Large intestine (tissue), 3 donors: ENCODE measurements around the gene MDH1. TPM values are rescaled to one million over a fixed set of nuclear protein-coding genes. Genes with fewer than 3 reads are reported as not detected.

Experiments
- DNase-seq, 2 donors: peaks; one replicate each; pipeline versions ENCODE4 v3.0.0 to v3.0.0-alpha.2; 2013
- H3K27ac ChIP-seq: one replicate; pipeline ENCODE4 v1.5.1; 2013; ENCODE audit warnings: low read length
- H3K27me3 ChIP-seq: 2 replicates; pipeline ENCODE4 v1.6.1; 2013; ENCODE audit warnings: low read length; ENCODE audit not compliant: control insufficient read depth, insufficient read depth
- H3K36me3 ChIP-seq: 2 replicates; pipeline ENCODE4 v1.6.1; 2013; ENCODE audit warnings: low read length; ENCODE audit not compliant: control insufficient read depth, insufficient read depth
- H3K4me1 ChIP-seq: one replicate; pipeline ENCODE4 v1.6.1; 2013; ENCODE audit warnings: low read length; ENCODE audit not compliant: control insufficient read depth, insufficient read depth
- H3K4me3 ChIP-seq: one replicate; pipeline ENCODE4 v1.5.1; 2013; ENCODE audit warnings: low read length
- H3K9me3 ChIP-seq: one replicate; pipeline ENCODE4 v1.6.1; 2013; ENCODE audit warnings: mild to moderate bottlenecking, low read depth, low read length, moderate library complexity; ENCODE audit not compliant: control insufficient read depth
- WGBS: methylation state at CpG from one replicate; pipeline ENCODE4 v1.1.5; 2013; ENCODE audit warnings: low lambda C conversion rate; ENCODE audit not compliant: insufficient coverage; 5-methylcytosine and 5-hydroxymethylcytosine counted together
- polyA plus RNA-seq: library from polyadenylated mRNA; unstranded; fragments of 120-200 nt; gene quantifications from one replicate; pipeline ENCODE4 v1.2.1, GENCODE V29; 2013

MDH1 gene
- polyA plus RNA-seq, 1 donor = 200 TPM

- H3K27ac ChIP-seq = no peak overlapping the region
- no peaks in the 10 kb centered on the region for H3K9me3 ChIP-seq
- H3K27me3 ChIP-seq = no peaks in the 10 kb centered on the region
- H3K4me1 ChIP-seq = no peaks in the 10 kb centered on the region
- H3K36me3 ChIP-seq = no peaks in the 10 kb centered on the region
- H3K4me3 ChIP-seq = no peak overlapping the region
- WGBS = 100% methylated on average over 1 of the region's 1 CpG
- DNase-seq = no peak
Observed at GRCh38 chr2:63582873-63583272, 5.9 kb upstream of the MDH1 start.

- H3K9me3 ChIP-seq = no peaks in the 10 kb centered on the region
- no CpG with 5 or more reads among the region's 33 CpGs for WGBS
- no peaks in the 10 kb centered on the region for H3K36me3 ChIP-seq
- H3K4me1 ChIP-seq = peaks cover 23% of the 10 kb centered on the region
- peak overlapping the region; percentile 75 for H3K4me3 ChIP-seq
- peak overlapping the region; percentile 80 for H3K27ac ChIP-seq
- H3K27me3 ChIP-seq = no peaks in the 10 kb centered on the region
- no peak for DNase-seq
Observed at GRCh38 chr2:63587814-63588384, 864 bp upstream of the MDH1 start.

GRCh38 chr2:63589148-63589958 is 590 bp downstream of the MDH1 start:
- Histone ChIP-seq H3K9me3 (no peaks in the 10 kb centered on the region), H3K27ac (peak overlapping the region; percentile 76), H3K4me3 (peak overlapping the region; percentile 75), H3K27me3 (no peaks in the 10 kb centered on the region), H3K4me1 (peaks cover 24% of the 10 kb centered on the region), H3K36me3 (peaks cover 7% of the 10 kb centered on the region)
- peak in 1 of 2 donors; percentile 17 for DNase-seq
- WGBS = 0% methylated on average over 1 of the region's 26 CpGs

- Histone ChIP-seq H3K4me1 (peaks cover 28% of the 10 kb centered on the region), H3K4me3 (no peak overlapping the region), H3K36me3 (peaks cover 18% of the 10 kb centered on the region), H3K9me3 (no peaks in the 10 kb centered on the region), H3K27me3 (no peaks in the 10 kb centered on the region), H3K27ac (peak overlapping the region; percentile 82)
- peak; percentile 52 to 75 for DNase-seq
- WGBS = no CpG with 5 or more reads among the region's 3 CpGs
Observed at GRCh38 chr2:63590626-63591408, 2.1 kb downstream of the MDH1 start.

- H3K4me3 ChIP-seq = no peak overlapping the region
- peak overlapping the region; percentile 82 for H3K27ac ChIP-seq
- 88% methylated on average over 1 of the region's 3 CpGs for WGBS
- peaks cover 31% of the 10 kb centered on the region for H3K4me1 ChIP-seq
- peaks cover 19% of the 10 kb centered on the region for H3K36me3 ChIP-seq
- H3K9me3 ChIP-seq = no peaks in the 10 kb centered on the region
- peak; percentile 23 to 57 for DNase-seq
- H3K27me3 ChIP-seq = no peaks in the 10 kb centered on the region
Observed at GRCh38 chr2:63591566-63592175, 2.9 kb downstream of the MDH1 start.

- 67% methylated on average over 2 of the region's 3 CpGs for whole genome bisulfite sequencing
- H3K27ac ChIP-seq = peak overlapping the region; percentile 55
- no peak overlapping the region for H3K4me3 ChIP-seq
- peaks cover 30% of the 10 kb centered on the region for H3K4me1 ChIP-seq
- peak; percentile 48 to 70 for DNase-seq
- H3K27me3 ChIP-seq = no peaks in the 10 kb centered on the region
- peaks cover 24% of the 10 kb centered on the region for H3K36me3 ChIP-seq
- H3K9me3 ChIP-seq = no peaks in the 10 kb centered on the region
Observed at GRCh38 chr2:63594660-63595059, 5.9 kb downstream of the MDH1 start.

- no CpG with 5 or more reads among the region's 2 CpGs for WGBS
- no peak overlapping the region for H3K4me3 ChIP-seq
- peaks cover 30% of the 10 kb centered on the region for H3K36me3 ChIP-seq
- H3K27ac ChIP-seq = peak overlapping the region; percentile 67
- peak; percentile 33 to 69 for DNase-seq
- H3K27me3 ChIP-seq = no peaks in the 10 kb centered on the region
- no peaks in the 10 kb centered on the region for H3K9me3 ChIP-seq
- H3K4me1 ChIP-seq = peaks cover 17% of the 10 kb centered on the region
Observed at GRCh38 chr2:63596401-63596883, 7.7 kb downstream of the MDH1 start.

GRCh38 chr2:63598981-63599380 is 10.2 kb downstream of the MDH1 start:
- no CpG with 5 or more reads among the region's 2 CpGs for WGBS
- Histone ChIP-seq H3K27me3 (no peaks in the 10 kb centered on the region), H3K4me1 (peaks cover 14% of the 10 kb centered on the region), H3K9me3 (no peaks in the 10 kb centered on the region), H3K4me3 (no peak overlapping the region), H3K36me3 (peaks cover 40% of the 10 kb centered on the region), H3K27ac (no peak overlapping the region)
- no peak for DNase-seq

- peak; percentile 27 to 75 for DNase-seq
- H3K36me3 ChIP-seq = peaks cover 41% of the 10 kb centered on the region
- H3K4me3 ChIP-seq = no peak overlapping the region
- no peak overlapping the region for H3K27ac ChIP-seq
- no peaks in the 10 kb centered on the region for H3K27me3 ChIP-seq
- H3K9me3 ChIP-seq = no peaks in the 10 kb centered on the region
- no CpG with 5 or more reads among the region's 1 CpG for WGBS
- H3K4me1 ChIP-seq = peaks cover 9% of the 10 kb centered on the region
Observed at GRCh38 chr2:63600881-63601460, 12.2 kb downstream of the MDH1 start.
